Parathyroid adenoma (tissue), 2 donors: Measurements from ENCODE around the gene PIGS.

Experiments used
- H2AFZ ChIP-seq: fragments of 300-600 bp; sonication (generic); one replicate; pipeline ENCODE4 v1.7.0; 2017; ENCODE audit warnings: antibody characterized with exemption, mild to moderate bottlenecking
- H3K27ac ChIP-seq: fragments of 300-600 bp; sonication (generic); one replicate; pipeline ENCODE4 v1.7.0; 2017
- H3K27me3 ChIP-seq: fragments of 300-600 bp; sonication (generic); one replicate; pipeline ENCODE4 v1.7.0; 2017; ENCODE audit warnings: low read length; ENCODE audit not compliant: control insufficient read depth, insufficient read depth
- H3K36me3 ChIP-seq: fragments of 300-600 bp; sonication (generic); one replicate; pipeline ENCODE4 v1.7.0; 2017; ENCODE audit warnings: low read length; ENCODE audit not compliant: control insufficient read depth, insufficient read depth
- H3K4me1 ChIP-seq: fragments of 300-600 bp; sonication (generic); one replicate; pipeline ENCODE4 v1.7.0; 2017; ENCODE audit warnings: control low read depth
- H3K4me2 ChIP-seq: fragments of 300-600 bp; sonication (generic); one replicate; pipeline ENCODE4 v1.7.0; 2017; ENCODE audit warnings: low read length
- H3K4me3 ChIP-seq: fragments of 300-600 bp; sonication (generic); one replicate; pipeline ENCODE4 v1.7.0; 2017; ENCODE audit warnings: low read depth, low read length
- H3K79me2 ChIP-seq: fragments of 300-600 bp; sonication (generic); one replicate; pipeline ENCODE4 v1.7.0; 2017; ENCODE audit warnings: control low read depth
- H3K9ac ChIP-seq: fragments of 300-600 bp; sonication (generic); one replicate; pipeline ENCODE4 v1.7.0; 2017; ENCODE audit warnings: mild to moderate bottlenecking
- H3K9me3 ChIP-seq: fragments of 300-600 bp; sonication (generic); one replicate; pipeline ENCODE4 v1.7.0; 2017; ENCODE audit warnings: low read length; ENCODE audit not compliant: control insufficient read depth
- TF ChIP-seq, protein P1 (sequence below): fragments of 300-600 bp; sonication (generic); IDR thresholded peaks from one replicate; pipeline ENCODE4 v1.7.0; 2017; ENCODE audit warnings: antibody characterized with exemption, mild to moderate bottlenecking
- donor health status: primary hyperparathyroidism.

The PIGS gene

DNA sequence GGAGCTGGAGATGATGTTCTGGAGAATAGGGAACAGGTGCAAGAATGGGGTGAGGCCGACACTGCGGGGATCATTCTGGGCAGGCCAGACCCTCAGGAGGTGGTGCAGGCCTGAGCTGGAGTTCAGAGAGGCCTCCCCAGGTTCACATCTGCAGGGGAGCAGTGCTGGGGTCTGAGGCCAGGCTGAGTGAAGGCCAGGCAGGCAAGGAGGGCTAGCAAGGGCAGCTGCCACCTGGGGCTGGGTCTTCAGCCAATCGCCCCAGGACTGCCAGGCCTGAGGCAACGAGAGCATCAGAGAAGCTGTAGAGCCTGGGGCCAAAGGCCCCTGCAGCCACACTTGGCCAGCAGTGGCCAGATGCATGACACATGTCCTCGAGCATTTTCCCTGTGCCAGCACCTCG is 50.6 kb downstream of the PIGS start:
- Histone ChIP-seq H3K36me3 (no peaks in the 10 kb centered on the region), H2AFZ (no peak overlapping the region), H3K4me2 (no peak overlapping the region), H3K27ac (no peak overlapping the region), H3K9ac (no peak overlapping the region), H3K4me1 (peaks cover 21% of the 10 kb centered on the region), H3K79me2 (no peaks in the 10 kb centered on the region), H3K4me3 (no peak overlapping the region), H3K27me3 (no peaks in the 10 kb centered on the region), H3K9me3 (no peaks in the 10 kb centered on the region)
- TF ChIP-seq, protein P1, sequence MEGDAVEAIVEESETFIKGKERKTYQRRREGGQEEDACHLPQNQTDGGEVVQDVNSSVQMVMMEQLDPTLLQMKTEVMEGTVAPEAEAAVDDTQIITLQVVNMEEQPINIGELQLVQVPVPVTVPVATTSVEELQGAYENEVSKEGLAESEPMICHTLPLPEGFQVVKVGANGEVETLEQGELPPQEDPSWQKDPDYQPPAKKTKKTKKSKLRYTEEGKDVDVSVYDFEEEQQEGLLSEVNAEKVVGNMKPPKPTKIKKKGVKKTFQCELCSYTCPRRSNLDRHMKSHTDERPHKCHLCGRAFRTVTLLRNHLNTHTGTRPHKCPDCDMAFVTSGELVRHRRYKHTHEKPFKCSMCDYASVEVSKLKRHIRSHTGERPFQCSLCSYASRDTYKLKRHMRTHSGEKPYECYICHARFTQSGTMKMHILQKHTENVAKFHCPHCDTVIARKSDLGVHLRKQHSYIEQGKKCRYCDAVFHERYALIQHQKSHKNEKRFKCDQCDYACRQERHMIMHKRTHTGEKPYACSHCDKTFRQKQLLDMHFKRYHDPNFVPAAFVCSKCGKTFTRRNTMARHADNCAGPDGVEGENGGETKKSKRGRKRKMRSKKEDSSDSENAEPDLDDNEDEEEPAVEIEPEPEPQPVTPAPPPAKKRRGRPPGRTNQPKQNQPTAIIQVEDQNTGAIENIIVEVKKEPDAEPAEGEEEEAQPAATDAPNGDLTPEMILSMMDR: no peak

- Histone ChIP-seq H3K9me3 (no peaks in the 10 kb centered on the region), H3K4me3 (no peak overlapping the region), H3K27ac (no peak overlapping the region), H3K9ac (no peak overlapping the region), H3K27me3 (no peaks in the 10 kb centered on the region), H3K4me2 (no peak overlapping the region), H3K79me2 (no peaks in the 10 kb centered on the region), H2AFZ (no peak overlapping the region), H3K4me1 (peaks cover 14% of the 10 kb centered on the region), H3K36me3 (no peaks in the 10 kb centered on the region)
- TF ChIP-seq, protein P1: no peak
Observed at GRCh38 chr17:28519236-28519635, 52.1 kb downstream of the PIGS start.

- Histone ChIP-seq H3K27ac (no peak overlapping the region), H3K4me3 (no peak overlapping the region), H3K79me2 (no peaks in the 10 kb centered on the region), H3K4me1 (peaks cover 14% of the 10 kb centered on the region), H3K9ac (no peak overlapping the region), H2AFZ (no peak overlapping the region), H3K4me2 (no peak overlapping the region), H3K27me3 (no peaks in the 10 kb centered on the region), H3K36me3 (no peaks in the 10 kb centered on the region), H3K9me3 (no peaks in the 10 kb centered on the region)
- TF ChIP-seq, protein P1: no peak
Observed at GRCh38 chr17:28518578-28518977, 52.7 kb downstream of the PIGS start.

DNA sequence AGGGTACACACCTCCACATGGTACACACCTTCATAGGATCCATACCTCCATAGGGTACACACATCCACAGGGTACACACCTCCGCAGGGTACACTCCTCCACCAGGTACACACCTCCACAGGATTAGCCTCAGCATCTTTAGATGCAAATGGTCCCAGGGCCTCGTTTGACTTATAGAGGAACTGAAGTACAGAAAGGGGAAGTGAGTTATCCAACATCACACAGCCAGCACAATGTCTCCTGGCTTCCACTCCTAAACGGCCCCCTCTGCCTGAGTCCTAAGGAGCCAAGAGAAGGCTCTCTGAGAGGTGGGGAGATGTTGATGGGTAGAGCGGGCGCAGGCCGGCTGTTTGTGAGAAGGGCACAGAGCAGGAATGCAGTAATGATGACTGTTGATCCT is 53.2 kb downstream of the PIGS start:
- no peaks in the 10 kb centered on the region for H3K79me2 ChIP-seq
- no peak overlapping the region for H3K27ac ChIP-seq
- no peak overlapping the region for H3K4me2 ChIP-seq
- H3K9me3 ChIP-seq: no peaks in the 10 kb centered on the region
- no peaks in the 10 kb centered on the region for H3K36me3 ChIP-seq
- no peak overlapping the region for H3K9ac ChIP-seq
- no peaks in the 10 kb centered on the region for H3K27me3 ChIP-seq
- peaks cover 14% of the 10 kb centered on the region for H3K4me1 ChIP-seq
- TF ChIP-seq, protein P1: no peak
- no peak overlapping the region for H2AFZ ChIP-seq
- H3K4me3 ChIP-seq: no peak overlapping the region

- H3K36me3 ChIP-seq: no peaks in the 10 kb centered on the region
- H3K27me3 ChIP-seq: no peaks in the 10 kb centered on the region
- H3K79me2 ChIP-seq: no peaks in the 10 kb centered on the region
- H3K4me3 ChIP-seq: no peak overlapping the region
- no peak overlapping the region for H3K9ac ChIP-seq
- H3K9me3 ChIP-seq: no peaks in the 10 kb centered on the region
- H3K4me1 ChIP-seq: no peaks in the 10 kb centered on the region
- TF ChIP-seq, protein P1: no peak
- H2AFZ ChIP-seq: no peak overlapping the region
- H3K4me2 ChIP-seq: no peak overlapping the region
- no peak overlapping the region for H3K27ac ChIP-seq
Observed at GRCh38 chr17:28515518-28515917, 55.8 kb downstream of the PIGS start.
